ENCODE results near the gene KCNMA1. TPM values are rescaled to one million over a fixed set of nuclear protein-coding genes. Genes with fewer than 3 reads are reported as not detected.

The KCNMA1 gene
- total RNA-seq, 8 experiments from 2014 or later: 4.3 to 81.4 (median 17.3) TPM

- H3K4me3 ChIP-seq: no peak overlapping the region
- no peak for ATAC-seq (replicated peaks in 6 of 8)
- 73 to 100% (median 92%) methylated on average over 1 to 5 of the region's 9 CpGs; no CpG with 5 or more reads in 1 of the 10 experiments for WGBS, 10 experiments
- H3K4me1 ChIP-seq (replicated peaks in 1 of 2): peaks cover 0 to 8% of the 10 kb centered on the region in 2 donors
- in situ Hi-C loops (cut with MboI; ENCODE audit: low pct_unique_long_range_greater_than_20kb in 2 of 9, low sequenced_read_pairs in 9 of 9, unreplicated experiment in 9 of 9): no loop called here
- no peak overlapping the region for H3K27ac ChIP-seq
Observed at GRCh38 chr10:77236029-77236428, 401.6 kb downstream of the KCNMA1 start.

- in situ Hi-C loops (cut with MboI; ENCODE audit: low pct_unique_long_range_greater_than_20kb in 2 of 9, low sequenced_read_pairs in 9 of 9, unreplicated experiment in 9 of 9): no loop called here
- Histone ChIP-seq H3K4me3 (no peak overlapping the region), H3K4me1 (replicated peaks in 1 of 2) (peaks cover 0 to 5% of the 10 kb centered on the region in 2 donors), H3K27ac (no peak overlapping the region)
- 45 to 86% (median 78%) methylated on average over 1 of the region's 1 CpG; no CpG with 5 or more reads in 5 of the 10 experiments for WGBS, 10 experiments
- ATAC-seq (replicated peaks in 6 of 8): no peak
Observed at GRCh38 chr10:77234599-77234998, 403.0 kb downstream of the KCNMA1 start.

- Histone ChIP-seq H3K27ac (no peak overlapping the region), H3K4me1 (replicated peaks in 1 of 2) (peaks cover 2 to 5% of the 10 kb centered on the region in 2 donors), H3K4me3 (no peak overlapping the region)
- ATAC-seq (replicated peaks in 6 of 8): no peak
- WGBS, 10 experiments: 70 to 100% (median 92%) methylated on average over 1 to 7 of the region's 7 CpGs; no CpG with 5 or more reads in 1 of the 10 experiments
- in situ Hi-C loops (cut with MboI; ENCODE audit: low pct_unique_long_range_greater_than_20kb in 2 of 9, low sequenced_read_pairs in 9 of 9, unreplicated experiment in 9 of 9): no loop called here
Observed at GRCh38 chr10:77233466-77233865, 404.1 kb downstream of the KCNMA1 start.

DNA sequence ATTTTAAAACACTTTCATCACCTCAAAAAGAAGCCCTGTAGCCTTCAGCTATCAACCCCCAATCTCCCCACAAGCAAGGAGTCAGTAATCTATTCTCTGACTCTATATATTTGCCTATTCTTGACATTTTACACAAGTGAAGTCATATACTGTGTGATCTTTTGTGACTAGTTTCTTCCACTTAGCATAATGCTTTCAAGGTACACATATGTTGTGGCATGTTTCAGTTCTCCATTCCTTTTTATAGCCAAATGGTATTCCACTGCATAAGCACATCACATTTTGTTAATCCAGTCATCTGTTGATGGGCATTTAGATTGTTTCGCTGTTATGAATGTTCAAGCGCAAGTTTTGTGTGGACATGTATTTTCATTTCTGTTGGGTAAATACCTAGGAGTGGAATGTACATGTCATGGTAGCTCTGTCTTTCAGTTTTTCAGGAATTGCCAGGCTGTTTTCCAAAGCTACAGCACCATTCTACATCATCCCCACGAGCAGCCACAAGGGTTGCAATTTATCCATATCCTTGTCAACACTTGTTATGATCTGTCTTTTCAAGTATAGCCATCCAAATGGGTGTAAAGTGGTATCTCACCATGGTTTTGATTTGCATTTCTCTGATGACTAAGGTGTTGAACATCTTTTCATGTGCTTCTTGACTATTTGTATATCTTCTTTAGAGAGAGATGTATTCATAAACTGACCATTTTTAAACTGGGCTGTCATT is 405.6 kb downstream of the KCNMA1 start:
- no peak for ATAC-seq (replicated peaks in 6 of 8)
- in situ Hi-C loops (cut with MboI; ENCODE audit: low pct_unique_long_range_greater_than_20kb in 2 of 9, low sequenced_read_pairs in 9 of 9, unreplicated experiment in 9 of 9): no loop called here
- Histone ChIP-seq H3K27ac (no peak overlapping the region), H3K4me3 (no peak overlapping the region), H3K4me1 (replicated peaks in 1 of 2) (peaks cover 9% of the 10 kb centered on the region in 2 donors)
- 71 to 96% (median 80%) methylated on average over 1 to 3 of the region's 3 CpGs; no CpG with 5 or more reads in 4 of the 10 experiments for WGBS, 10 experiments

DNA sequence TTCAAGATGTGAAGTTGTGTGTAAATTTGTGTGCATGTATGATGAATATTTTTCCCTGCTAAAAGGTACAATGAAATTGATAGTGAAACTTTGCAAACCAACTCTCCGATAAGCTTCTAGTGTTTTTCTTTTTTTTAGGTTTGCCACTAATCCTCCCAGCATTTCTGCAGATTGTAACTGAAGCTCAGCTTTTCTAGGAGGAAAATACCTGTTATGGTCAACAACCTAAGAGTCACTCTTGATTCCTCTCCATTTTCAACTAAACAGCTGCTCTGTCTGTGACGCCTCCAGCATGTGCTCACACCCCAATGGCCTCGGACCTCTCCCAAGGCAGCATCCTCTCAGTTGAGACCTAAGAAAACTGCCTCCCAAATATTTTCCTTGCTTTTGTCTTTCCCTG is 406.2 kb downstream of the KCNMA1 start:
- peaks cover 16% of the 10 kb centered on the region in 2 donors for H3K4me1 ChIP-seq (replicated peaks in 1 of 2)
- WGBS, 10 experiments: 79 to 100% (median 92%) methylated on average over 1 to 3 of the region's 3 CpGs; no CpG with 5 or more reads in 2 of the 10 experiments
- no peak for ATAC-seq (replicated peaks in 6 of 8)

GRCh38 chr10:77230194-77230593 is 407.4 kb downstream of the KCNMA1 start:
- Histone ChIP-seq H3K27ac (no peak overlapping the region), H3K4me3 (no peak overlapping the region), H3K4me1 (replicated peaks in 1 of 2) (peaks cover 23 to 28% of the 10 kb centered on the region in 2 donors)
- no peak for ATAC-seq (replicated peaks in 6 of 8)
- in situ Hi-C loops (cut with MboI; ENCODE audit: low pct_unique_long_range_greater_than_20kb in 2 of 9, low sequenced_read_pairs in 9 of 9, unreplicated experiment in 9 of 9): no loop called here
- WGBS, 10 experiments: 34 to 100% (median 89%) methylated on average over 1 to 5 of the region's 5 CpGs; no CpG with 5 or more reads in 1 of the 10 experiments

More for the DNA sequence above, 406.2 kb downstream of the KCNMA1 start:
- H3K4me3 ChIP-seq: no peak overlapping the region
- in situ Hi-C loops (cut with MboI; ENCODE audit: low pct_unique_long_range_greater_than_20kb in 2 of 9, low sequenced_read_pairs in 9 of 9, unreplicated experiment in 9 of 9): no loop called here
- H3K27ac ChIP-seq: no peak overlapping the region

- no peak overlapping the region for H3K4me3 ChIP-seq
- ATAC-seq (replicated peaks in 6 of 8): no peak
- no peak overlapping the region for H3K27ac ChIP-seq
- WGBS, 10 experiments: 73 to 100% (median 94%) methylated on average over 1 to 3 of the region's 3 CpGs; no CpG with 5 or more reads in 2 of the 10 experiments
- peaks cover 21 to 31% of the 10 kb centered on the region in 2 donors for H3K4me1 ChIP-seq (replicated peaks in 1 of 2)
- in situ Hi-C loops (cut with MboI; ENCODE audit: low pct_unique_long_range_greater_than_20kb in 2 of 9, low sequenced_read_pairs in 9 of 9, unreplicated experiment in 9 of 9): no loop called here
Observed at GRCh38 chr10:77229704-77230103, 407.9 kb downstream of the KCNMA1 start.

GRCh38 chr10:77228559-77228958 is 409.0 kb downstream of the KCNMA1 start:
- Histone ChIP-seq H3K27ac (no peak overlapping the region), H3K4me1 (replicated peaks in 1 of 2) (peaks cover 18 to 31% of the 10 kb centered on the region in 2 donors), H3K4me3 (no peak overlapping the region)
- in situ Hi-C loops (cut with MboI; ENCODE audit: low pct_unique_long_range_greater_than_20kb in 2 of 9, low sequenced_read_pairs in 9 of 9, unreplicated experiment in 9 of 9): no loop called here
- peak in 2 of 8 experiments; percentile 16 to 72 for ATAC-seq (replicated peaks in 6 of 8)
- WGBS, 10 experiments: 68 to 100% (median 96%) methylated on average over 1 to 5 of the region's 5 CpGs; no CpG with 5 or more reads in 1 of the 10 experiments

- H3K4me3 ChIP-seq: no peak overlapping the region
- in situ Hi-C loops (cut with MboI; ENCODE audit: low pct_unique_long_range_greater_than_20kb in 2 of 9, low sequenced_read_pairs in 9 of 9, unreplicated experiment in 9 of 9): no loop called here
- peaks cover 18 to 31% of the 10 kb centered on the region in 2 donors for H3K4me1 ChIP-seq (replicated peaks in 1 of 2)
- H3K27ac ChIP-seq: no peak overlapping the region
- peak in 7 of 8 experiments; percentile 26 to 62 (median 49) for ATAC-seq (replicated peaks in 6 of 8)
Observed at GRCh38 chr10:77226853-77227565, 410.6 kb downstream of the KCNMA1 start.

- Histone ChIP-seq H3K4me1 (replicated peaks in 1 of 2) (peaks cover 18 to 31% of the 10 kb centered on the region in 2 donors), H3K27ac (no peak overlapping the region), H3K4me3 (no peak overlapping the region)
- peak in 5 of 8 experiments; percentile 33 to 83 (median 54) for ATAC-seq (replicated peaks in 6 of 8)
- in situ Hi-C loops (cut with MboI; ENCODE audit: low pct_unique_long_range_greater_than_20kb in 2 of 9, low sequenced_read_pairs in 9 of 9, unreplicated experiment in 9 of 9): no loop called here
- 0 to 43% (median 19%) methylated on average over 2 to 3 of the region's 4 CpGs; no CpG with 5 or more reads in 1 of the 10 experiments for WGBS, 10 experiments
Observed at GRCh38 chr10:77226452-77226851, 411.2 kb downstream of the KCNMA1 start.

GRCh38 chr10:77226020-77226419 is 411.6 kb downstream of the KCNMA1 start:
- in situ Hi-C loops (cut with MboI; ENCODE audit: low pct_unique_long_range_greater_than_20kb in 2 of 9, low sequenced_read_pairs in 9 of 9, unreplicated experiment in 9 of 9): no loop called here

DNA sequence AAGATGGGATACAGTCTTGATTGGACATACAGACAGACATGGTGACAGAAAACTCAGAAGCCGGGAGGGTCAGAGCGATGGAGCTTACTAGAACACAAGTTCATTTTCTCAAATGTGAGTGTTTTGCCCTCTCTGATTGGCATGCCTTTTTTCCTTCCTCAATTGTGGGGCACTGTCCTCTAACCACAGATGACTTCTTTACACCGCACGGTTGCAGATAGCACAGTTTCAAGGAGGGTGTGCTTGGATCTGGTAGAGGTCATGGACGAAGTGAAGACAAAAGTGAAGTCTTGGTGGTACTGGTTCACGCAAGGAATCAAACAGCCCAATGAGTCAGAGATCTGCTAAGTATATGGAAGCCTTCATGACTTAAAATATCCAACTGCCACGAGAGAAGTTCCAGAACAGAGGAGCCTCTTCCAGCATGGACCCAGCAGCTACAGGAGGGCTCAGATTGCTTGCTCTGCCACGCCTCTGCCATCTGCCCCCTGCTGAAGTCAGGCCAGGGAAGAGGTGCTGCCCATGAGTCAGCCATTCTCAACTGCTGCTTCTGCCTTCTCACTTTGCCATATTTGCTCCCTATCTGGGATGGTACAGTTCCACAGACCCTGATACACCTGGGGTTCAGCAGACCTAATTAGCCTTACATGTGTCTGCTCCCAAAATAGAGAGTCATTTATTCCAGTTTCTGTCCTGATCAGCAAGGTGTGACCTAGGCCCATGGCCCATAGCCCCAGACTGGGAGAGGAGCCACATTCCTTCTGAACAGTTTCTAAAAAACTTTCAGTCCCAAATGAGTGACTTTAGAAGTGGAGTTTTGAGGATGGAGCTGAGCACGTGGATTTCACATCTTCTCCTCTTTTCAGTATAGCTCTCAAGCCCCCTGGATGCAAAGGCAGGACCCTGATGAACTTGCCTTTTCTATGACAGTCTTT is 413.8 kb downstream of the KCNMA1 start:
- no peak overlapping the region for H3K27ac ChIP-seq
- in situ Hi-C loops (cut with MboI; ENCODE audit: low pct_unique_long_range_greater_than_20kb in 2 of 9, low sequenced_read_pairs in 9 of 9, unreplicated experiment in 9 of 9): no loop called here
- no peak for ATAC-seq (replicated peaks in 6 of 8)
- 60 to 100% (median 87%) methylated on average over 1 to 8 of the region's 9 CpGs; no CpG with 5 or more reads in 1 of the 10 experiments for WGBS, 10 experiments
- peaks cover 23 to 33% of the 10 kb centered on the region in 2 donors for H3K4me1 ChIP-seq (replicated peaks in 1 of 2)
- H3K4me3 ChIP-seq: no peak overlapping the region

More at GRCh38 chr10:77226020-77226419, 411.6 kb downstream of the KCNMA1 start:
- no peak overlapping the region for H3K27ac ChIP-seq
- WGBS, 10 experiments: 10 to 100% (median 47%) methylated on average over 1 to 2 of the region's 2 CpGs; no CpG with 5 or more reads in 4 of the 10 experiments
- no peak for ATAC-seq (replicated peaks in 6 of 8)
- H3K4me1 ChIP-seq (replicated peaks in 1 of 2): peaks cover 19 to 33% of the 10 kb centered on the region in 2 donors
- no peak overlapping the region for H3K4me3 ChIP-seq
